AG10803 (cell line): ENCODE results near the gene PBX1.

ENCODE experiments used
- DNase-seq: peaks from one replicate; pipeline ENCODE4 v3.0.0; 2010; ENCODE audit warnings: low read depth
- H3K4me3 ChIP-seq: 2 replicates; pipeline ENCODE4 v1.5.1; 2011; ENCODE audit warnings: mild to moderate bottlenecking, low read length, control low read depth
- TF ChIP-seq, protein P1 (sequence below): conservative IDR thresholded peaks from 2 replicates; pipeline ENCODE4 v1.5.1; 2011; ENCODE audit warnings: mild to moderate bottlenecking, low read length, control low read depth, inconsistent platforms

Gene PBX1

DNA sequence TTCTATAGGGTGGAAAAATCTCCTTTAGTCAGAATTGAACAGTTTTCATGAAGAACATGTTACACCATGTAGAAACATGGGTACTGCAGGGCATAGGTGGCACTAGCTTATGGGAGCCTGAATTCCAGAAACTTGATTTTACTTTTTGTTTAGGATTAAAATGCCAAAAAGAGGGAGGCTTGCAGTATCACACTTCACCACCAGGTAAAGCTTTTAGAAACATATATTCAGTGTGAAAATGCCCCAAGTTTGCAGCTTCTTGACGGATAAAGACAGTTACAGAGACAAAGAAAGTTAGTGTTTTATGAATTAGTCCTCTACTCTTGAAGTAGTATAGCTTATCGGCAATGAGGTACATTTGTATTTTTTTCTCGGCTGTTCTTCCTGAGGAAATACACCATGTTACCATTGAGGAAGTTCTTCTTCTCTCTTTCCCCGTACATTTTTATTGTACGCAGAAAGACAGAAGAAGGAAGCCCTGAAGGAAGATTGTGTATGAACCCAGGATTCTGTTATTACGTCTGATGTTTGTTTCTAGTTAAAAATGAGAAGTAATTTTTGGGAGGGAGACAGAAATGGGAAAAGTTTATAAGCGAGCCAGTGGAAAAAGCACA, 66.1 kb downstream of the PBX1 start:
- DNase-seq: no peak
- TF ChIP-seq, protein P1, sequence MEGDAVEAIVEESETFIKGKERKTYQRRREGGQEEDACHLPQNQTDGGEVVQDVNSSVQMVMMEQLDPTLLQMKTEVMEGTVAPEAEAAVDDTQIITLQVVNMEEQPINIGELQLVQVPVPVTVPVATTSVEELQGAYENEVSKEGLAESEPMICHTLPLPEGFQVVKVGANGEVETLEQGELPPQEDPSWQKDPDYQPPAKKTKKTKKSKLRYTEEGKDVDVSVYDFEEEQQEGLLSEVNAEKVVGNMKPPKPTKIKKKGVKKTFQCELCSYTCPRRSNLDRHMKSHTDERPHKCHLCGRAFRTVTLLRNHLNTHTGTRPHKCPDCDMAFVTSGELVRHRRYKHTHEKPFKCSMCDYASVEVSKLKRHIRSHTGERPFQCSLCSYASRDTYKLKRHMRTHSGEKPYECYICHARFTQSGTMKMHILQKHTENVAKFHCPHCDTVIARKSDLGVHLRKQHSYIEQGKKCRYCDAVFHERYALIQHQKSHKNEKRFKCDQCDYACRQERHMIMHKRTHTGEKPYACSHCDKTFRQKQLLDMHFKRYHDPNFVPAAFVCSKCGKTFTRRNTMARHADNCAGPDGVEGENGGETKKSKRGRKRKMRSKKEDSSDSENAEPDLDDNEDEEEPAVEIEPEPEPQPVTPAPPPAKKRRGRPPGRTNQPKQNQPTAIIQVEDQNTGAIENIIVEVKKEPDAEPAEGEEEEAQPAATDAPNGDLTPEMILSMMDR: peak; percentile 53

DNA sequence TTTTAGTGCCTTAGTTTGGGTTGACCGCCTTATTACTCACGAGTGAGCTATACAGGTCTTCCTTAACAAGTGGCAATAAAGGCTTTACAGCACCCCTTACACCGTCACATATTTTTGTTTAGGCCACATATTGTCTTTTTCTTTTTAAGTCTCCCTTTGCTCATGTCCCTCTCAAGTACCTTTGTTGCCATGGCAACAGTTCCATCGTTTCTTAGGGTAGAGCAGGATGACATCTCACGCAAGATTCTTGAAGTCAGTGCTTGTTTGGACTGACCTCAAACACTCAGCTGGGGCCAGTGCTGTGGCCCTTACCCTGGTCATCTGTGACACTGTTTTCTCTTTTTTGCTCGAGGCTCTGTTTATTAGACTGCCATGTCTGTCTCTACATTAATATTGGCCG, 69.8 kb downstream of the PBX1 start:
- no peak overlapping the region for H3K4me3 ChIP-seq
- TF ChIP-seq, protein P1: no peak
- no peak for DNase-seq

More for the DNA sequence above, 66.1 kb downstream of the PBX1 start:
- H3K4me3 ChIP-seq: no peak overlapping the region

DNA sequence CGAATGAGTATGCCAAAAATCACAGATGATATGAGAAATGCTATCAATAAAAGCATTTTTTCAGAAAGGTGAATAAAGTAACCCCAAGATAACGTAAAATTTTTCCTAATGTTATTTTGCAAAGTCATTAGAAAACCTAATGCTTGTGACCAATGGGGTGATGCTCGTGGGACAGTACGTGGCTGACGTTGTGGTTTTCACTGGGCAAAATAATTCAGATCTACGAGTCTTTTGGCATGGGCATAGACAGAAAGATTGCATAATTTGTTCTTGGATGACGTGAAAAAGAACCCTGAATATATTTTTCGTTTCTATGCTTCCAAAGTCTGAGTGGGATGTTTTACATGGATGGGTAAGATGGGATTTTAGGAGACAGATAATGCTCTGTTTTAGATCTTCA, 71.0 kb downstream of the PBX1 start:
- TF ChIP-seq, protein P1: no peak
- no peak for DNase-seq
- no peak overlapping the region for H3K4me3 ChIP-seq

DNA sequence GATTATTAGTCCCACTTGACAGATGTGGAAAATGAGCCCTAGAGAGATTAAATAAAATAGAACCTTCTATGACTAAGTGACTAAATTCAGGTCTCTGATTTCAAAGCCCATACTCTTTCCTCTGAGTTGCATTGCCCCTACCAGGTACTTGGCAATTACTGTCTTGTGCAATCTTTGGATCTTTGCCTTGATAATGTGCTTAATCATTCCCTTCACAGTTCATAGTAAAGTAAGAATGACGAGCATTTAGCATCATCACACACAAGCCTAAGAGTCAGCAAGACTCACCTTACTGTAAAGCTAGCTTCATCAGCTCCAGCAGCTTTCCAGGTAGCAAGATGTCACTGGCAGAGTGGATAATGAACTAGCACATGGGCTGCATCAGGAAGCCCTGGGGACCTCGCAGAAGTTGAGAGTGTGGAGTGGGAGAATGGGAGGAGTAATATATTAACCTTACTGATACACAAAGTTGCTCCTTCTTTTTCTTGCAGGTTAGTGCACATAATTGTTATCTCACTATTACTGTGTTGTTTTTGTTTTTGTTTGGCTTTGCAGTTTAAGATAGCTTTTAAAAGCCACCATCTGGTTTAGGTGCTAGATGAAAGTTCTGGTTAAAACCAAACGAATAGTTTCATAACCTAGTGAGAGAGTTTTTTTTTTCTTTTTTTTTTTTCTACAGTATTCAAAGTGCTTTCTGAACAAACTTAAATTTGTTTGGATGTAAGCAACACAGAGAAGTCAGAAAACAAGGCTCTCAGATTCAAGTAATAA, 71.8 kb downstream of the PBX1 start:
- H3K4me3 ChIP-seq: no peak overlapping the region
- TF ChIP-seq, protein P1: no peak
- peak; percentile 51 for DNase-seq

DNA sequence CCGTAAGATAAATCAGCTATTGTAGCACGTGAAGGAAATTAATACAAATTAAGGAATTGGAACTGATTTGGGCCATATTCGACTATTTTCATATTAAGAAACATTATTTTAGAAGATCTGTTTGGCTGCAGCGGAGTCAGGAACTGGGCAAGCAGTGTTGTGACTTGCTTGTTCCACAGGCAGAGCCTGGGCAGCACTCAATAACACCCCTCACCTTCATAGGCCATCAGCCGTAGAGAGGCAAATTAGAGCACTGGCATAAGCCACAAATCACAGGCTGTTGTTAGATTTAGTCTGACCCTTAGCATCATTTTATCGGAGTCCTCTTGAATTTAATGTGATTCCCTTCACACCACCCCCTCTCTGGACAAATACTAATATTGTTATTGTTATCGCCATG, 72.8 kb downstream of the PBX1 start:
- H3K4me3 ChIP-seq: no peak overlapping the region
- DNase-seq: no peak
- TF ChIP-seq, protein P1: no peak

DNA sequence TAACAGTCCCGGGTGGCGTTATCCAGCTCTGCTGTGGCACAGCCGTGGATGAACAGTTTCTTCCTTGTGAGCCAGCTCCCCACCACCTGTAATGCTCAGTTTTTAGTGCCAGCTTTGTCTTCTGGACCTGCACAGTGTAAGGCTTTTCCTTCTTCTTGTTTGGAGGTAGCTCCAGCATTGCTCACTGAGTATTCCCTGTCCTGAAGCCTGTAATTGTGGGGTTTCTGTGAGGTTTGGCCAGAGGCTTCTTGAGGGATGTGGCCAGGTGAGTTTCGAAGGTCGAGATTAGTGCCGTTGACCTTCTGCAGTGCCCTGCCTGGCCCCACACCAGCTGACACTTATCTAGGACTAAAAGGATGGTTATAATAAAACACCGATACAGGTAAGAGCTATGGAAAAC, 75.0 kb downstream of the PBX1 start:
- H3K4me3 ChIP-seq: no peak overlapping the region
- DNase-seq: no peak
- TF ChIP-seq, protein P1: no peak
